Activated B cell treated with CpG ODN at 0.5 μM for 24 hours (primary cell): Measurements from ENCODE around the gene NIT2. TPM values are rescaled to one million over a fixed set of nuclear protein-coding genes. Genes with fewer than 3 reads are reported as not detected.
"Not testable (repeated sequence)": the region's sequence is repeated elsewhere in the genome, so short reads cannot be mapped to it uniquely, and the experiment has no call there.

Experiments used
- ATAC-seq: fragments of 200-7000 bp; cut with Tn5 transposase; one replicate; pipeline ENCODE4 v1.10.0; 2021; ENCODE audit warnings: low read depth, mild to moderate bottlenecking, moderate library complexity
- CTCF ChIA-PET: fragments of 350-600 bp; sonication (Branson Sonifier 250); formaldehyde crosslinking; loops from one replicate; lab custom pipeline; 2021; ENCODE audit warnings: antibody characterized with exemption; lab: Charles Lee
- POLR2A ChIA-PET: fragments of 350-600 bp; sonication (Branson Sonifier 250); formaldehyde crosslinking; loops from one replicate; lab custom pipeline; 2021; ENCODE audit warnings: antibody characterized with exemption; lab: Charles Lee
- DNase-seq: peaks from one replicate; pipeline ENCODE4 v3.0.0; 2022
- H3K27ac Mint-ChIP-seq: one replicate; pipeline ENCODE4 v1.8.0; 2020; ENCODE audit warnings: mixed read lengths
- H3K27me3 Mint-ChIP-seq: one replicate; pipeline ENCODE4 v1.8.0; 2021; ENCODE audit warnings: mixed read lengths
- H3K36me3 Mint-ChIP-seq: one replicate; pipeline ENCODE4 v1.8.0; 2021; ENCODE audit warnings: low read depth, mixed read lengths
- H3K4me1 Mint-ChIP-seq: one replicate; pipeline ENCODE4 v1.8.0; 2021; ENCODE audit warnings: mixed read lengths
- H3K4me3 Mint-ChIP-seq: one replicate; pipeline ENCODE4 v1.8.0; 2020; ENCODE audit warnings: mild to moderate bottlenecking, mixed read lengths
- H3K9me3 Mint-ChIP-seq: one replicate; pipeline ENCODE4 v1.8.0; 2020; ENCODE audit warnings: mixed read lengths
- CTCF ChIP-seq: fragments of 200-600 bp; IDR thresholded peaks from one replicate; pipeline ENCODE4 v1.8.0; 2022; ENCODE audit warnings: antibody characterized with exemption, mild to moderate bottlenecking
- intact Hi-C: fragments of 100-400 bp; cut with micrococcal nuclease; formaldehyde crosslinking; loops from one replicate; pipeline ENCODE4 v1.15.1; 2024
- total RNA-seq: library from RNA; stranded (reverse); gene quantifications from 2 replicates; pipeline ENCODE4 v1.2.3, GENCODE V29; 2022

The NIT2 gene
- total RNA-seq, 1 donor from 2014 or later, result 55.6 TPM

- Mint-ChIP-seq H3K27me3 (no peaks in the 10 kb centered on the region), H3K9me3 (no peaks in the 10 kb centered on the region), H3K27ac (peak overlapping the region; percentile 92), H3K4me1 (peaks cover 19% of the 10 kb centered on the region), H3K4me3 (peak overlapping the region; percentile 91), H3K36me3 (peaks cover 18% of the 10 kb centered on the region)
- intact Hi-C loops, result loop anchor here (1.0 to 10.0 kb wide), 2 partner anchors 19 to 1339 kb away; partner anchors contain the start of gene ZBTB11
- CTCF ChIA-PET, result interaction anchor here (0.6 to 1.7 kb wide), 4 partner anchors 18 to 504 kb away, joined by 3 to 5 read pairs (median 3); no protein-coding TSS in a partner anchor
- ATAC-seq (peak; percentile 45), DNase-seq (peak; percentile 25)
- POLR2A ChIA-PET, result interaction anchor here (0.9 to 2.3 kb wide), 5 partner anchors 19 to 375 kb away, joined by 3 to 25 read pairs (median 5); partner anchors contain the start of genes LNP1, TBC1D23 and TOMM70
- no peak for TF ChIP-seq CTCF
Observed at GRCh38 chr3:100335434-100335833, 877 bp downstream of the NIT2 start.

GRCh38 chr3:100336229-100336628, 1.7 kb downstream of the NIT2 start:
- Mint-ChIP-seq H3K4me1 (peaks cover 19% of the 10 kb centered on the region), H3K27ac (peak overlapping the region; percentile 61), H3K36me3 (peaks cover 25% of the 10 kb centered on the region)
- not testable (repeated sequence) for DNase-seq, H3K4me3 Mint-ChIP-seq, ATAC-seq, H3K9me3 Mint-ChIP-seq, H3K27me3 Mint-ChIP-seq
- POLR2A ChIA-PET, result interaction anchor here (1.4 to 2.3 kb wide), 3 partner anchors 20 to 374 kb away, joined by 5 to 12 read pairs (median 5); partner anchors contain the start of gene TBC1D23
- intact Hi-C loops, result loop anchor here (10.0 kb wide), 1 partner anchor 1339 kb away; the partner anchor contains the start of gene ZBTB11
- CTCF ChIA-PET, result interaction anchor here (0.6 kb wide), 1 partner anchor 117 kb away, joined by 3 read pairs; no protein-coding TSS in a partner anchor

GRCh38 chr3:100338911-100339310, 4.4 kb downstream of the NIT2 start:
- POLR2A ChIA-PET, result no interaction called here
- H3K27ac Mint-ChIP-seq, result no peak overlapping the region

GRCh38 chr3:100339786-100340185, 5.2 kb downstream of the NIT2 start:
- Mint-ChIP-seq H3K4me1 (peaks cover 10% of the 10 kb centered on the region), H3K27me3 (no peaks in the 10 kb centered on the region), H3K4me3 (no peak overlapping the region), H3K36me3 (peaks cover 59% of the 10 kb centered on the region), H3K27ac (no peak overlapping the region), H3K9me3 (peaks cover 2% of the 10 kb centered on the region)
- POLR2A ChIA-PET, result no interaction called here
- ATAC-seq, result no peak
- CTCF ChIA-PET, result no interaction called here
- no peak for TF ChIP-seq CTCF
- intact Hi-C loops, result loop anchor here (10.0 kb wide), 1 partner anchor 1335 kb away; the partner anchor contains the start of gene ZBTB11
- DNase-seq, result no peak

More at GRCh38 chr3:100338911-100339310, 4.4 kb downstream of the NIT2 start:
- Mint-ChIP-seq H3K36me3 (peaks cover 50% of the 10 kb centered on the region), H3K27me3 (no peaks in the 10 kb centered on the region), H3K4me1 (peaks cover 16% of the 10 kb centered on the region), H3K4me3 (no peak overlapping the region), H3K9me3 (peaks cover 2% of the 10 kb centered on the region)
- intact Hi-C loops, result loop anchor here (10.0 kb wide), 1 partner anchor 1336 kb away; the partner anchor contains the start of gene ZBTB11
- DNase-seq, result no peak
- CTCF ChIA-PET, result interaction anchor here (1.4 kb wide), 1 partner anchor 251 kb away, joined by 3 read pairs; no protein-coding TSS in a partner anchor
- no peak for TF ChIP-seq CTCF
- ATAC-seq, result no peak

GRCh38 chr3:100340527-100340926, 6.0 kb downstream of the NIT2 start:
- Mint-ChIP-seq H3K4me3 (no peak overlapping the region), H3K27ac (no peak overlapping the region), H3K9me3 (peaks cover 2% of the 10 kb centered on the region), H3K36me3 (peaks cover 59% of the 10 kb centered on the region), H3K4me1 (peaks cover 4% of the 10 kb centered on the region), H3K27me3 (no peaks in the 10 kb centered on the region)
- intact Hi-C loops, result no loop called here
- ChIA-PET CTCF (no interaction called here), POLR2A (no interaction called here)
- ATAC-seq (no peak), DNase-seq (no peak)
- TF ChIP-seq CTCF, result no peak
